Hematopoietic multipotent progenitor cell treated with erythropoietin and hydrocortisone succinate and interleukin-3 and kit ligand, for 8 days (in vitro differentiated cells): ENCODE data around the gene FXR1.
"Not testable (repeated sequence)": the region's sequence is repeated elsewhere in the genome, so short reads cannot be mapped to it uniquely, and the experiment has no call there.

Experiments
- DNase-seq: peaks from one replicate; pipeline ENCODE4 v3.0.0-alpha.2; 2015

Gene FXR1

GRCh38 chr3:180912304-180913296 is at the start of gene FXR1:
Gene FXR1, plus strand, starts transcription at chr3:180912670. Its CDS starts 16 bp downstream, at chr3:180912686.
- peak; percentile 95 for DNase-seq

GRCh38 chr3:180870008-180870699 is 42.3 kb upstream of the FXR1 start:
- no peak for DNase-seq

- no peak for DNase-seq
Observed at GRCh38 chr3:180871901-180872300, 40.6 kb upstream of the FXR1 start.

- not testable (repeated sequence) for DNase-seq
Observed at GRCh38 chr3:180872430-180872829, 40.0 kb upstream of the FXR1 start.

- no peak for DNase-seq
Observed at GRCh38 chr3:180875124-180875698, 37.3 kb upstream of the FXR1 start.

- no peak for DNase-seq
Observed at GRCh38 chr3:180881065-180881801, 31.2 kb upstream of the FXR1 start.

GRCh38 chr3:180882115-180882514 is 30.4 kb upstream of the FXR1 start:
- DNase-seq = no peak

- no peak for DNase-seq
Observed at GRCh38 chr3:180888992-180889560, 23.4 kb upstream of the FXR1 start.

- no peak for DNase-seq
Observed at GRCh38 chr3:180898572-180898971, 13.9 kb upstream of the FXR1 start.

- DNase-seq = no peak
Observed at GRCh38 chr3:180909369-180910127, 2.9 kb upstream of the FXR1 start.

GRCh38 chr3:180910823-180911222 is 1.6 kb upstream of the FXR1 start:
- DNase-seq = no peak

GRCh38 chr3:180911876-180912303 is 580 bp upstream of the FXR1 start:
- DNase-seq = no peak

GRCh38 chr3:180913581-180914404 is 1.3 kb downstream of the FXR1 start:
- DNase-seq = no peak

- DNase-seq = no peak
Observed at GRCh38 chr3:180918542-180918941, 6.1 kb downstream of the FXR1 start.

GRCh38 chr3:180922242-180922641 is 9.8 kb downstream of the FXR1 start:
- no peak for DNase-seq

- DNase-seq = no peak
Observed at GRCh38 chr3:180923561-180923960, 11.1 kb downstream of the FXR1 start.

- DNase-seq = no peak
Observed at GRCh38 chr3:180926526-180926925, 14.1 kb downstream of the FXR1 start.

GRCh38 chr3:180929376-180929775 is 16.9 kb downstream of the FXR1 start:
- DNase-seq = no peak

- no peak for DNase-seq
Observed at GRCh38 chr3:180930526-180930925, 18.1 kb downstream of the FXR1 start.

- no peak for DNase-seq
Observed at GRCh38 chr3:180932819-180933218, 20.3 kb downstream of the FXR1 start.

GRCh38 chr3:180934638-180935037 is 22.2 kb downstream of the FXR1 start:
- no peak for DNase-seq
